ENCODE results near the gene NF1. TPM values are rescaled to one million over a fixed set of nuclear protein-coding genes. Genes with fewer than 3 reads are reported as not detected.
A peak's percentile ranks its signal among the peaks of the same experiment; 100 is the strongest.

The NF1 gene
- polyA plus RNA-seq, 2 donors = 3.4 to 4.4 TPM

- 86 to 88% methylated on average over 3 of the region's 3 CpGs for WGBS, 2 donors
- Histone ChIP-seq H3K9me3 (ENCODE audit: control insufficient read depth in 2 of 2, insufficient read depth in 1 of 2, low read depth in 1 of 2, low read length in 1 of 2) (no peaks in the 10 kb centered on the region), H3K4me3 (ENCODE audit: low read depth in 1 of 2, low read length in 2 of 2) (no peak overlapping the region)
Measured at GRCh38 chr17:31054761-31055160, 40.0 kb upstream of the NF1 start.

GRCh38 chr17:31058976-31059375 lies 35.8 kb upstream of the NF1 start:
- no peak overlapping the region for H3K27ac ChIP-seq (ENCODE audit: low read depth in 2 of 2, low read length in 1 of 2)
- WGBS, 2 donors = 75 to 82% methylated on average over 2 of the region's 2 CpGs
- no peaks in the 10 kb centered on the region for H3K27me3 ChIP-seq (ENCODE audit: control insufficient read depth in 1 of 2, insufficient read depth in 2 of 2, low read length in 2 of 2)
- H3K4me1 ChIP-seq (ENCODE audit: control insufficient read depth in 2 of 2, insufficient read depth in 2 of 2, low read length in 1 of 2) = no peaks in the 10 kb centered on the region
- H3K36me3 ChIP-seq (ENCODE audit: control insufficient read depth in 2 of 2, insufficient read depth in 2 of 2, low read length in 1 of 2) = no peaks in the 10 kb centered on the region
- no peak overlapping the region for H3K4me3 ChIP-seq (ENCODE audit: low read depth in 1 of 2, low read length in 2 of 2)
- no peaks in the 10 kb centered on the region for H3K9me3 ChIP-seq (ENCODE audit: control insufficient read depth in 2 of 2, insufficient read depth in 1 of 2, low read depth in 1 of 2, low read length in 1 of 2)

More at GRCh38 chr17:31054761-31055160, 40.0 kb upstream of the NF1 start:
- Histone ChIP-seq H3K36me3 (ENCODE audit: control insufficient read depth in 2 of 2, insufficient read depth in 2 of 2, low read length in 1 of 2) (no peaks in the 10 kb centered on the region), H3K4me1 (ENCODE audit: control insufficient read depth in 2 of 2, insufficient read depth in 2 of 2, low read length in 1 of 2) (no peaks in the 10 kb centered on the region), H3K27me3 (ENCODE audit: control insufficient read depth in 1 of 2, insufficient read depth in 2 of 2, low read length in 2 of 2) (no peaks in the 10 kb centered on the region), H3K27ac (ENCODE audit: low read depth in 2 of 2, low read length in 1 of 2) (no peak overlapping the region)

- Histone ChIP-seq H3K9me3 (ENCODE audit: control insufficient read depth in 2 of 2, insufficient read depth in 1 of 2, low read depth in 1 of 2, low read length in 1 of 2) (no peaks in the 10 kb centered on the region), H3K36me3 (ENCODE audit: control insufficient read depth in 2 of 2, insufficient read depth in 2 of 2, low read length in 1 of 2) (no peaks in the 10 kb centered on the region), H3K4me1 (ENCODE audit: control insufficient read depth in 2 of 2, insufficient read depth in 2 of 2, low read length in 1 of 2) (no peaks in the 10 kb centered on the region), H3K4me3 (ENCODE audit: low read depth in 1 of 2, low read length in 2 of 2) (no peak overlapping the region), H3K27ac (ENCODE audit: low read depth in 2 of 2, low read length in 1 of 2) (no peak overlapping the region), H3K27me3 (ENCODE audit: control insufficient read depth in 1 of 2, insufficient read depth in 2 of 2, low read length in 2 of 2) (no peaks in the 10 kb centered on the region)
- 86 to 90% methylated on average over 7 of the region's 7 CpGs for WGBS, 2 donors
Measured at GRCh38 chr17:31060791-31061550, 33.8 kb upstream of the NF1 start.

GRCh38 chr17:31061678-31062077 lies 33.1 kb upstream of the NF1 start:
- no peaks in the 10 kb centered on the region for H3K36me3 ChIP-seq (ENCODE audit: control insufficient read depth in 2 of 2, insufficient read depth in 2 of 2, low read length in 1 of 2)
- WGBS, 2 donors = 78 to 93% methylated on average over 3 of the region's 3 CpGs
- H3K4me1 ChIP-seq (ENCODE audit: control insufficient read depth in 2 of 2, insufficient read depth in 2 of 2, low read length in 1 of 2) = no peaks in the 10 kb centered on the region
- no peak overlapping the region for H3K27ac ChIP-seq (ENCODE audit: low read depth in 2 of 2, low read length in 1 of 2)
- no peak overlapping the region for H3K4me3 ChIP-seq (ENCODE audit: low read depth in 1 of 2, low read length in 2 of 2)
- H3K27me3 ChIP-seq (ENCODE audit: control insufficient read depth in 1 of 2, insufficient read depth in 2 of 2, low read length in 2 of 2) = no peaks in the 10 kb centered on the region
- no peaks in the 10 kb centered on the region for H3K9me3 ChIP-seq (ENCODE audit: control insufficient read depth in 2 of 2, insufficient read depth in 1 of 2, low read depth in 1 of 2, low read length in 1 of 2)

- 96% methylated on average over 3 of the region's 3 CpGs for WGBS, 2 donors
- Histone ChIP-seq H3K9me3 (ENCODE audit: control insufficient read depth in 2 of 2, insufficient read depth in 1 of 2, low read depth in 1 of 2, low read length in 1 of 2) (no peaks in the 10 kb centered on the region), H3K36me3 (ENCODE audit: control insufficient read depth in 2 of 2, insufficient read depth in 2 of 2, low read length in 1 of 2) (no peaks in the 10 kb centered on the region), H3K4me3 (ENCODE audit: low read depth in 1 of 2, low read length in 2 of 2) (no peak overlapping the region), H3K27ac (ENCODE audit: low read depth in 2 of 2, low read length in 1 of 2) (no peak overlapping the region), H3K27me3 (ENCODE audit: control insufficient read depth in 1 of 2, insufficient read depth in 2 of 2, low read length in 2 of 2) (no peaks in the 10 kb centered on the region), H3K4me1 (ENCODE audit: control insufficient read depth in 2 of 2, insufficient read depth in 2 of 2, low read length in 1 of 2) (no peaks in the 10 kb centered on the region)
Measured at GRCh38 chr17:31062346-31062745, 32.4 kb upstream of the NF1 start.

- no peaks in the 10 kb centered on the region for H3K9me3 ChIP-seq (ENCODE audit: control insufficient read depth in 2 of 2, insufficient read depth in 1 of 2, low read depth in 1 of 2, low read length in 1 of 2)
- 70 to 86% methylated on average over 2 of the region's 2 CpGs for WGBS, 2 donors
- H3K36me3 ChIP-seq (ENCODE audit: control insufficient read depth in 2 of 2, insufficient read depth in 2 of 2, low read length in 1 of 2) = no peaks in the 10 kb centered on the region
- no peaks in the 10 kb centered on the region for H3K4me1 ChIP-seq (ENCODE audit: control insufficient read depth in 2 of 2, insufficient read depth in 2 of 2, low read length in 1 of 2)
- H3K27me3 ChIP-seq (ENCODE audit: control insufficient read depth in 1 of 2, insufficient read depth in 2 of 2, low read length in 2 of 2) = no peaks in the 10 kb centered on the region
- no peak overlapping the region for H3K27ac ChIP-seq (ENCODE audit: low read depth in 2 of 2, low read length in 1 of 2)
- no peak overlapping the region for H3K4me3 ChIP-seq (ENCODE audit: low read depth in 1 of 2, low read length in 2 of 2)
Measured at GRCh38 chr17:31064707-31065106, 30.1 kb upstream of the NF1 start.

- 14 to 28% methylated on average over 2 of the region's 2 CpGs for WGBS, 2 donors
- Histone ChIP-seq H3K36me3 (ENCODE audit: control insufficient read depth in 2 of 2, insufficient read depth in 2 of 2, low read length in 1 of 2) (no peaks in the 10 kb centered on the region), H3K27ac (ENCODE audit: low read depth in 2 of 2, low read length in 1 of 2) (no peak overlapping the region), H3K27me3 (ENCODE audit: control insufficient read depth in 1 of 2, insufficient read depth in 2 of 2, low read length in 2 of 2) (no peaks in the 10 kb centered on the region), H3K9me3 (ENCODE audit: control insufficient read depth in 2 of 2, insufficient read depth in 1 of 2, low read depth in 1 of 2, low read length in 1 of 2) (no peaks in the 10 kb centered on the region), H3K4me3 (ENCODE audit: low read depth in 1 of 2, low read length in 2 of 2) (no peak overlapping the region), H3K4me1 (ENCODE audit: control insufficient read depth in 2 of 2, insufficient read depth in 2 of 2, low read length in 1 of 2) (no peaks in the 10 kb centered on the region)
Measured at GRCh38 chr17:31067691-31068184, 27.0 kb upstream of the NF1 start.

- H3K27me3 ChIP-seq (ENCODE audit: control insufficient read depth in 1 of 2, insufficient read depth in 2 of 2, low read length in 2 of 2) = no peaks in the 10 kb centered on the region
- WGBS, 2 donors = 70% methylated on average over 4 of the region's 4 CpGs
- peak overlapping the region in 1 of 2 donors; percentile 53 for H3K27ac ChIP-seq (ENCODE audit: low read depth in 2 of 2, low read length in 1 of 2)
- no peaks in the 10 kb centered on the region for H3K36me3 ChIP-seq (ENCODE audit: control insufficient read depth in 2 of 2, insufficient read depth in 2 of 2, low read length in 1 of 2)
- H3K9me3 ChIP-seq (ENCODE audit: control insufficient read depth in 2 of 2, insufficient read depth in 1 of 2, low read depth in 1 of 2, low read length in 1 of 2) = no peaks in the 10 kb centered on the region
- H3K4me3 ChIP-seq (ENCODE audit: low read depth in 1 of 2, low read length in 2 of 2) = no peak overlapping the region
- H3K4me1 ChIP-seq (ENCODE audit: control insufficient read depth in 2 of 2, insufficient read depth in 2 of 2, low read length in 1 of 2) = no peaks in the 10 kb centered on the region
Measured at GRCh38 chr17:31068291-31068690, 26.5 kb upstream of the NF1 start.

- Histone ChIP-seq H3K27ac (ENCODE audit: low read depth in 2 of 2, low read length in 1 of 2) (no peak overlapping the region), H3K9me3 (ENCODE audit: control insufficient read depth in 2 of 2, insufficient read depth in 1 of 2, low read depth in 1 of 2, low read length in 1 of 2) (no peaks in the 10 kb centered on the region), H3K4me3 (ENCODE audit: low read depth in 1 of 2, low read length in 2 of 2) (no peak overlapping the region), H3K4me1 (ENCODE audit: control insufficient read depth in 2 of 2, insufficient read depth in 2 of 2, low read length in 1 of 2) (no peaks in the 10 kb centered on the region), H3K36me3 (ENCODE audit: control insufficient read depth in 2 of 2, insufficient read depth in 2 of 2, low read length in 1 of 2) (no peaks in the 10 kb centered on the region), H3K27me3 (ENCODE audit: control insufficient read depth in 1 of 2, insufficient read depth in 2 of 2, low read length in 2 of 2) (no peaks in the 10 kb centered on the region)
Measured at GRCh38 chr17:31072186-31072585, 22.6 kb upstream of the NF1 start.

GRCh38 chr17:31073411-31073810 lies 21.4 kb upstream of the NF1 start:
- Histone ChIP-seq H3K9me3 (ENCODE audit: control insufficient read depth in 2 of 2, insufficient read depth in 1 of 2, low read depth in 1 of 2, low read length in 1 of 2) (no peaks in the 10 kb centered on the region), H3K4me1 (ENCODE audit: control insufficient read depth in 2 of 2, insufficient read depth in 2 of 2, low read length in 1 of 2) (no peaks in the 10 kb centered on the region), H3K27ac (ENCODE audit: low read depth in 2 of 2, low read length in 1 of 2) (no peak overlapping the region), H3K36me3 (ENCODE audit: control insufficient read depth in 2 of 2, insufficient read depth in 2 of 2, low read length in 1 of 2) (no peaks in the 10 kb centered on the region), H3K27me3 (ENCODE audit: control insufficient read depth in 1 of 2, insufficient read depth in 2 of 2, low read length in 2 of 2) (no peaks in the 10 kb centered on the region), H3K4me3 (ENCODE audit: low read depth in 1 of 2, low read length in 2 of 2) (no peak overlapping the region)
- 37 to 55% methylated on average over 4 of the region's 4 CpGs for WGBS, 2 donors
